Mucosa of rectum (tissue), 2 donors: ENCODE measurements around the gene ZCCHC14.

Experiments
- H3K27ac ChIP-seq, 2 donors: one replicate each; pipeline ENCODE4 v1.7.0; 2013; ENCODE audit warnings: inconsistent platforms in 2 of 2, low read depth in 2 of 2, low read length in 2 of 2
- H3K27me3 ChIP-seq, 2 donors: one replicate each; pipeline ENCODE4 v1.7.0; 2013; ENCODE audit warnings: low read length in 2 of 2; ENCODE audit not compliant: control insufficient read depth in 2 of 2, insufficient read depth in 2 of 2
- H3K36me3 ChIP-seq, 2 donors: one replicate each; pipeline ENCODE4 v1.7.0; 2013; ENCODE audit warnings: low read length in 2 of 2; ENCODE audit not compliant: control insufficient read depth in 2 of 2, insufficient read depth in 2 of 2
- H3K4me1 ChIP-seq, 2 donors: one replicate each; pipeline ENCODE4 v1.7.0; 2013; ENCODE audit warnings: low read length in 2 of 2, mild to moderate bottlenecking in 1 of 2; ENCODE audit not compliant: control insufficient read depth in 2 of 2, insufficient read depth in 2 of 2
- H3K4me3 ChIP-seq, 2 donors: one replicate each; pipeline ENCODE4 v1.7.0; 2013; ENCODE audit warnings: low read length in 2 of 2
- H3K9ac ChIP-seq, 2 donors: one replicate each; pipeline ENCODE4 v1.7.0; 2013; ENCODE audit warnings: low read length in 2 of 2, low read depth in 1 of 2, mild to moderate bottlenecking in 1 of 2
- H3K9me3 ChIP-seq, 2 donors: one replicate each; pipeline ENCODE4 v1.7.0; 2013; ENCODE audit warnings: low read length in 2 of 2; ENCODE audit not compliant: control insufficient read depth in 2 of 2
- donor health status: healthy.
- donor health status: Normal muscosa, but diverticular disease.

Gene ZCCHC14

DNA sequence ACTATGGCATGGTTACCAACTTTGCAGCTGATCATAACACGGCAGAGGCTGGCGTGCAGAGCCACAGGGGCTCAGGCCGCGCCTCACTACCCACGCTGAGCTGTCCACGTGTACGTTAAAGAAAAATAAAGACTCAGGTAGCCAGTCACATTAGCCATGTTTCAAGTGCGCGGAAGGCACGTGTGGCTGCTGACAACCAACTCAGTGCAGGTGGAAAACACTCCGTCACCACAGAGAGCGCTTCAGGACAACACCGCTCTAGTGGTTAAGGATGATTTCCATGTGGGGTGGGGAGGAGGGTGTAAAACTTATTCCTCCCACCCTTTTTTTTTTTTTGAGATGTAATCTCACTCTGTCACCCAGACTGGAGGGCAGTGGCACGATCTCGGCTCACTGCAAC, 33.8 kb downstream of the ZCCHC14 start:
- no peak overlapping the region for H3K27ac ChIP-seq
- no peaks in the 10 kb centered on the region for H3K9me3 ChIP-seq
- no peaks in the 10 kb centered on the region for H3K27me3 ChIP-seq
- peaks cover 17 to 24% of the 10 kb centered on the region in 2 donors for H3K4me1 ChIP-seq
- no peak overlapping the region for H3K4me3 ChIP-seq
- peaks cover 10 to 22% of the 10 kb centered on the region in 2 donors for H3K36me3 ChIP-seq
- no peak overlapping the region for H3K9ac ChIP-seq

DNA sequence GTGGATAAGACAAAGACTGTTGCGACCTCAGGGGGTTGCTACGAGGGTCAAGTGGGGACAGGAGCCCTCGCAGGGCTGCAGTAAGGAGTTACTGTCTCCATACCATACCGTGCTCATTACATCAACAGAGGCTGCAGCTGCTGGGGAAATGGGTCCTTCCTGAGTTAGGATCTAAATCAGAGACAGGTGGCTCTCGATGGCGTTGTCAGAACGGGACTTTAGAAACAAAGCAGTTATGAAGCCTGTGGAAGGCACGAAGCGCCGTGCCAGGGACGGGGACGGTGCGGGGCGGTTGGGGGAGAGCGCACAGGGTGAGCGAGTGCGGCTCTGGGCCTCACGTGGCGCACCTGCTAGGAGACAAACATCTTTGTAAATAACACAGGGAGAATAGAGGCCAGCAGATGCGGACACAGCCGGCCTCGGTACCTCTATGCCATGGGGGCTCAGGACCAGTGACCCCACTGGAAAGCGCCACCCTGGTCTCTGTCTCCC, 34.4 kb downstream of the ZCCHC14 start:
- Histone ChIP-seq H3K4me3 (no peak overlapping the region), H3K36me3 (peaks cover 10 to 22% of the 10 kb centered on the region in 2 donors), H3K9me3 (no peaks in the 10 kb centered on the region), H3K27me3 (no peaks in the 10 kb centered on the region), H3K9ac (no peak overlapping the region), H3K27ac (no peak overlapping the region), H3K4me1 (peaks cover 16 to 21% of the 10 kb centered on the region in 2 donors)

DNA sequence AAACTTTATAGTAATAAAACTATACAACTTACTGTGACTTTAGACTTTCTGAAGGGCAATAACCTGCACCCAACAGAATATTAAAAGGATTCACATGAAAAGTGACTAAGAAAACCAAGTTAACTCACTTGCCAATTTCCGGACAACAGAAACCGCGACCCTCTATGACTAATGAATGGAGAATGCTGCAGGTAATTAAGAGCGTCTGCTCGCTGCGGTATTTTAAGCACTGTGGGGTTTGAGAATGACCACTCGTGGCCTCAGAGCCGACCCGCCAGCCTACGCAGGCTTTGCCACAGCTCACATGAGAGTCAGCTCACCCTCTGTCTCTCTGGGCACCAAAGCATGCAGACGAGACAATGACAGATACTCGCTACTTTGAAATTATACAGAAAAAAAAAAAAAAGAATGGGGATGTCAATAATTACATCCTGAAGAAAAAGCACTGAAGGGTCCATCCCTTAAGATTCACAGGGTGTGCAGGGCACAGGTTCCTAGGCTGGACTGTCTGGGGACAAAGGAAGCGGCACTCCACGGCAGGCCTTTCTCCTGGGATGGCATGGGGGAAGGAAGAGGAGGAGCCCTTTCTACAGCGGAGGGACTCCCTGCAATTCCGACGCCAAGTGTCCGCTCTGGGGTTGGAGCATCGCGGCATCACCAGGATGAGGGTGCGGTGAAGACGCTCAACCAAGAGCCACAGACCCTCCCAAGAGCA, 35.0 kb downstream of the ZCCHC14 start:
- Histone ChIP-seq H3K9me3 (no peaks in the 10 kb centered on the region), H3K36me3 (peaks cover 10 to 26% of the 10 kb centered on the region in 2 donors), H3K4me3 (no peak overlapping the region), H3K4me1 (peaks cover 16 to 21% of the 10 kb centered on the region in 2 donors), H3K27me3 (no peaks in the 10 kb centered on the region), H3K27ac (no peak overlapping the region), H3K9ac (no peak overlapping the region)

- H3K27ac ChIP-seq = peak overlapping the region; percentile 4 to 69
- H3K4me3 ChIP-seq = peak overlapping the region in 1 of 2 donors; percentile 42
- H3K36me3 ChIP-seq = peaks cover 12 to 33% of the 10 kb centered on the region in 2 donors
Measured at GRCh38 chr16:87457061-87457611, 35.7 kb downstream of the ZCCHC14 start.

GRCh38 chr16:87454391-87454790, 38.4 kb downstream of the ZCCHC14 start:
- Histone ChIP-seq H3K9ac (no peak overlapping the region), H3K27ac (no peak overlapping the region), H3K36me3 (peaks cover 16 to 37% of the 10 kb centered on the region in 2 donors), H3K9me3 (no peaks in the 10 kb centered on the region), H3K4me3 (no peak overlapping the region), H3K4me1 (peaks cover 9 to 12% of the 10 kb centered on the region in 2 donors), H3K27me3 (no peaks in the 10 kb centered on the region)

More at GRCh38 chr16:87457061-87457611, 35.7 kb downstream of the ZCCHC14 start:
- Histone ChIP-seq H3K4me1 (peaks cover 16 to 21% of the 10 kb centered on the region in 2 donors), H3K9ac (no peak overlapping the region), H3K27me3 (no peaks in the 10 kb centered on the region), H3K9me3 (no peaks in the 10 kb centered on the region)

DNA sequence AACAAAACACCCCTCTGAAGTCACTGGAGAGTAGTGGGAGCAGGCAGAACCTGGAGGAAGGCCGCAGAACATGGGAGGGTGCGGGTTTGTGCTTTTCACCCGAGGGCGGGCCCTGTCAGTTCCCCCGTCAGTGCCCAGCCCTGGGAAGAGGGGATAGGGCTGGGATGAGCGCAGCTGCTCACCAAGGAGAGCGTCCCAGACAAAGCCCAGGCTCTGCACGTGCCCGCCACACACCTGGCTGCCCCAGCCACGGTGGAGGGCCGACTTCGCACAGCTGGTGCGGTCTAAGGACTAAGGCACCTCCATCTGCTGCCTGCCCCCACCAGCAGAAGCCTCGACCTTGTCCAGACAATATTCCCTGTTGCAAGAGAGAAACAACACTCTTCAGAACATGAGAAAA, 39.5 kb downstream of the ZCCHC14 start:
- Histone ChIP-seq H3K4me1 (peaks cover 9 to 12% of the 10 kb centered on the region in 2 donors), H3K36me3 (peaks cover 12 to 34% of the 10 kb centered on the region in 2 donors), H3K27me3 (no peaks in the 10 kb centered on the region), H3K9ac (no peak overlapping the region), H3K4me3 (no peak overlapping the region), H3K27ac (no peak overlapping the region), H3K9me3 (no peaks in the 10 kb centered on the region)

DNA sequence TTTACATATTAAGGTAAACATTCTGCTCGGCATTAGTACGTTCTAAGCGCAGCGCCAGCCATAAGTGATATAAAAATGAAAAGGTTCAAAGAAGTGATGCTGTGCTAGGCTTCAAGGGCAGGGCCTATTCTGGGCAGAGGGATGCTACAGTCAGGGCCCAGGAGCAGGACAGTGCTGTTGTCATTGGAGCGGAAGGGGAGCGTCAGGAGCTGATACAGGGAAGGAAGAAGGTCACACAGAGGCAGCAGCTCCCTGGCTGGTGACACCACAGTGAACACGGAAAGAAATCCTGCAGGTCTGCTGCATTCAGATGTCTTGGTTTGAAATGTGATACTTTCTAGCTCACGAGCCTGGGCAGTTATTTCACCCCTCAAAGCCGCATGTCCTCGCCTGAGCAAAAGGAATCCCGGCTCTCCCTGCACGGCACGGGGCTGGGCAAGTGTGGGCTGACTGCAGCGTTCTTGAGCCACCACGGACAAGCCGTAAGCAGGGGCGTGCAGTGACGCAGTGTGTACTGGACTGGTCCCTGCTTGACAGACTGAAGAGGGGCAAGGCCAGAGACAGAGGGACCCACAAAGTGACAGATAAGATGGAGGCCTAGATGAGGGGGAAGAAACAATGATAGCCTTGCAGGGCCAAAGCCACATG, 41.1 kb downstream of the ZCCHC14 start:
- peaks cover 14 to 29% of the 10 kb centered on the region in 2 donors for H3K36me3 ChIP-seq

DNA sequence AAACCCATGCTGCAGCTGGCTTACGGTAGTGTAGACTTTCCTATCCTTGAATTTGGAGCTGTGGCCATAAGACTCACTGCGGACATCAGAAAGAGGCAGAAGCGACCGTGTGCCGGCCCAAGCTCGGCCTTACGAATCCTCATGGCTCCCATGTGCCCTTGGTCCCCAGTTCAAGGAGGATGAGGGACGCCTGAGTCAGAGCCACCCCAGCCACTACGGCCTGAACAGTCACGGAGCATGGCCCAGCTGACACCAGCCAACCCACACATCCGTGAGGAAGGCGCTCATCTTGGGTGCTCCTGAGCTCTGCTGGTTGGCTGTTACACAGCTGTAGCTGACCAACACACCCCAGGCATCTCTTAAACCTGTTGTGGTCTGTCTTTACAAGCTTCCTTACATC, 44.0 kb downstream of the ZCCHC14 start:
- H3K9me3 ChIP-seq = no peaks in the 10 kb centered on the region
- H3K4me1 ChIP-seq = peaks cover 0 to 2% of the 10 kb centered on the region in 2 donors
- peaks cover 24 to 43% of the 10 kb centered on the region in 2 donors for H3K36me3 ChIP-seq
- no peaks in the 10 kb centered on the region for H3K27me3 ChIP-seq
- H3K27ac ChIP-seq = no peak overlapping the region
- no peak overlapping the region for H3K9ac ChIP-seq
- H3K4me3 ChIP-seq = no peak overlapping the region

More for the DNA sequence above, 41.1 kb downstream of the ZCCHC14 start:
- no peaks in the 10 kb centered on the region for H3K27me3 ChIP-seq
- no peak overlapping the region for H3K9ac ChIP-seq
- H3K4me1 ChIP-seq = peaks cover 3% of the 10 kb centered on the region in 2 donors
- H3K27ac ChIP-seq = no peak overlapping the region
- H3K9me3 ChIP-seq = no peaks in the 10 kb centered on the region
- no peak overlapping the region for H3K4me3 ChIP-seq

DNA sequence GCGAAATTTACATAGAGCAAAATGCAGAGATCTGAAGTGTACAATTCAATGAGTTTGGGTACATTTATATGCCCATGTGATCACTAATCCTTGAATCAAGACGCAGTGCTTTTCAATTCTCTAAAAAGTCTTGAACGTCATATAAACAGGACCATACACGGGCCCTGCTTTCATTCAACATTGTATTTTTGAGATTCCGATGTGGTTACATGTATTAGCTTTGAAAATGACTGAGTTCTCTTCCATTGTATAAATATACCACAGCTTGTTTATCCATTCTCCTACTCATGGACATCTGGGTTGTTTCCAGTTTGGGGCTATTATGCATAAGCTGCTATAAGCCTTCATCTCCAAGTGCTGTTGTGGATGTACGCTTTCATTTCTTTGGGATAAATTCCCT, 45.5 kb downstream of the ZCCHC14 start:
- Histone ChIP-seq H3K4me1 (peaks cover 0 to 2% of the 10 kb centered on the region in 2 donors), H3K27me3 (no peaks in the 10 kb centered on the region), H3K9me3 (no peaks in the 10 kb centered on the region), H3K4me3 (no peak overlapping the region), H3K36me3 (peaks cover 23 to 33% of the 10 kb centered on the region in 2 donors), H3K27ac (peak overlapping the region; percentile 26 to 53), H3K9ac (no peak overlapping the region)

GRCh38 chr16:87446479-87446878, 46.3 kb downstream of the ZCCHC14 start:
- peaks cover 15 to 29% of the 10 kb centered on the region in 2 donors for H3K36me3 ChIP-seq
- no peak overlapping the region for H3K4me3 ChIP-seq
- H3K9me3 ChIP-seq = no peaks in the 10 kb centered on the region
- H3K9ac ChIP-seq = no peak overlapping the region
- no peaks in the 10 kb centered on the region for H3K27me3 ChIP-seq
- H3K4me1 ChIP-seq = peaks cover 0 to 2% of the 10 kb centered on the region in 2 donors
- H3K27ac ChIP-seq = peak overlapping the region in 1 of 2 donors; percentile 53
